GM21825 (cell line): ENCODE results near the gene NFATC1.
"Not testable (repeated sequence)": the region's sequence is repeated elsewhere in the genome, so short reads cannot be mapped to it uniquely, and the experiment has no call there.

ENCODE experiments used
- ATAC-seq: cut with Tn5 transposase; IDR thresholded peaks from one replicate; pipeline ENCODE4 v1.9.1; 2021; ENCODE audit warnings: mild to moderate bottlenecking, moderate library complexity; ENCODE audit not compliant: unreplicated experiment

NFATC1 gene

GRCh38 chr18:79374408-79375171 lies 21.1 kb upstream of the NFATC1 start:
- peak; percentile 76 for ATAC-seq

GRCh38 chr18:79375441-79376154 lies 20.1 kb upstream of the NFATC1 start:
- no peak for ATAC-seq

DNA sequence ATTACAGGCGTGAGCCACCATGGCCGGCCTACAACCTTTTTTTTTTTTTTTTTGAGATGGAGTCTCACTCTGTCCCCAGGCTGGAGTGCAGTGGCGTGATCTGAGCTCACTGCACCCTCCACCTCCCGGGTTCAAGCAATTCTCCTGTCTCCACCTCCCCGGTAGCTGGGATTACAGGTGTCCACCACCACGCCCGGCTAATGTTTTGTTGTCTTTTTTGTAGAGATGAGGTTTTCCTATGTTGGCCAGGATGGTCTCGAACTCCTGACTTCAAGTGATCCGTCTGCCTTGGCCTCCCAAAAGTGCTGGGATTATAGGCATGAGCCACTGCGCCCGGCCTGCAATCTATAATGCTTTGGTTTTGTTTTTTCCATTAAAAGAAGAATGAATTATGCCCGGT lies 19.1 kb upstream of the NFATC1 start:
- ATAC-seq: not testable (repeated sequence)

GRCh38 chr18:79377187-79377891 lies 18.4 kb upstream of the NFATC1 start:
- no peak for ATAC-seq

GRCh38 chr18:79378536-79379250 lies 17.0 kb upstream of the NFATC1 start:
- peak; percentile 77 for ATAC-seq

GRCh38 chr18:79379251-79379905 lies 16.4 kb upstream of the NFATC1 start:
- ATAC-seq: no peak

DNA sequence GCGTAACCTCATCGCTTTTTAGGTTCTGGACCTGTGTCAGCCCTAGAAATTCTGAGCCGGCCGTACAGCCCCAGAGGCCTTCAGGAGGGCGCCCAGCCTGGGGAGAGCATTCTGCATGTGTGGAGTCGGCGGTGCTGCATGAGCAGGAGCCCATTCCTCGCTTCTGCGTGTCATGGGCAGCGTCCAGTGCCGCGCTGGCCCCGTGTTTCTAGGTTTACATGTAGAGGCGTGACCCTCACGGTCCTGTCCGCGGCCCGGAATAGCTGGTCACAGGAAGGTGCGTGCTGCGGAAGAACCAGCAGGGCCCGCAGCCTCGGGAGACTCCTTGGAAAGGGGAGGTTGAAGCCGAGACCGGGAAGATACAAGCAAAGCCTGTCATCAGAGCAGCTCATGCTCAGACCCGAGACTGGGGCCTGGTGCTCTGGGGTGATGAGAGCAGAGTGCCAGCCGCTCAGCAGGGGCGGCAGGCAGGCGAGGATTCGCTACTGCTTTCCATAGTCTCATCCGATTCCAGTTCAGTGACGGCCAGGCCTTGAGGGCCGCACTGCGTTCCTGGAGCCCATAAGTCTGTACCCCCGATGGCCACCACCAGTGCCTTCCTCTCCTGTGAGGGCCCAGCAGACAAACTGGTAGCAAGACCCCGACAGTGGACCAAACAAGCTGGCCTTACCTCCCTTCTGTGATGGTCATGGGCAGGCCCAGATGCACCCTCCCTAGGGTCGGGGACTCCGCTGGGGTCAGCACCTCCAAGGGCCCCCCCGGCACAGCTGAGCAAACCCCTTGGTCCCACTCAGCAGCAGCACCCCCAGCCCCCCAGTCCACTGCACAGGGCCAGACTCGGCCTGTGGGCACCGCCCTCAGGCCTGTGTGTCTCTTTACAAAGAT lies 15.6 kb upstream of the NFATC1 start:
- ATAC-seq: no peak

GRCh38 chr18:79380816-79381806 lies 14.6 kb upstream of the NFATC1 start:
- ATAC-seq: no peak

- no peak for ATAC-seq
Measured at GRCh38 chr18:79381811-79382311, 13.9 kb upstream of the NFATC1 start.

- ATAC-seq: no peak
Measured at GRCh38 chr18:79382681-79383387, 12.9 kb upstream of the NFATC1 start.

- ATAC-seq: no peak
Measured at GRCh38 chr18:79383388-79384056, 12.2 kb upstream of the NFATC1 start.

- no peak for ATAC-seq
Measured at GRCh38 chr18:79384151-79384807, 11.5 kb upstream of the NFATC1 start.

GRCh38 chr18:79384834-79385233 lies 10.9 kb upstream of the NFATC1 start:
- ATAC-seq: no peak

GRCh38 chr18:79385326-79385707 lies 10.4 kb upstream of the NFATC1 start:
- ATAC-seq: no peak

DNA sequence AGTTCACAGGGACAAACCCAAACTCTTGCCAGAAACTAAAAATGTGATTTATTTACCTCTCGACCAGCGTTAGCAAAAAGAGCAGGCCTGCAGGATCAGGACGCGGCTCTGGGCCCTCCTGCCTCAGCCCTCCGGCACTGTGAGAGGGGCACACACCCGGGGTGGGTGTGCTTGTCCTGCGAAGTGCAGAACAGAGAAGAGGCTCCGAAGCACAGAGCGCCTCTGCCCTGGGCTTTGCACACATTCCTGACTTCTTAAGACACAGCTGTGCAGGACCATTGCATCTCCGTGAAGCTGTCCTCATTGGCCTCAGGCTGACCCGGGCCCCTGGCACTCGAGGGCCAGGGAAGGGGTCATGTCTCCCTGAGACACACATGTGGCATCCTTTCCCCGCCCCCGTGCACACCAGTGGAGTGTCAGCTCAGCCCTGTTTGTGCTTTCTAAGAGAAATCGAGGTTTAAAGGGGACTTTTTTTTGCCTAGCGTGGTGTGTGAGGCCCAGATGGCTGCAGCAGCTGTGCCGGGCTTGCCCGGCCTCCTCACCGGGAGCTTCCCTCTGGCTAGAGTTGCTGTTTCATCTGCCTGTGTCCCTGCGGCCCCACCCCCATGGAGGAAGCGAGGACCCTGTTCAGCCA lies 9.9 kb upstream of the NFATC1 start:
- no peak for ATAC-seq

DNA sequence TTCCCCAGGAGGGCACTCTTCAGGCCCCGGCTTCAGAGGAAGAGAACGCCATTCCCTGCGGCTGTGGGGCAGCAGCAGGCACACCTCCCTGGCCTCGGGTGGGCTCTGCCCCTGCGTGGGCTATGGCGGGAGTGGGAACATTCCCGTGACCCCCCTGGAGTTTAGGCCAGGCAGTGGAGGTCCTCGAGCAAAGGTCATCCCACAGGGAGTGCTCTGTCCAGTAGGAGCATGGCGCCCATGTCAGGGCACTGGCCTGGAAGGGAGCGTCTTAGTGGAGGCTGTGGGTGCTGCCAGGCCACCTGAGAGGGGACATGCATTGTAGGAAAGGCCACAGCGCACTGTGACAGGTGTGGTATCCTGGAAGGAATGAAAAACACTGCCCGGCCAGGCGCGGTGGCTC lies 9.2 kb upstream of the NFATC1 start:
- ATAC-seq: no peak
